GM18519 (cell line): ENCODE data around the gene CXorf65.

Experiments used
- ATAC-seq: cut with Tn5 transposase; IDR thresholded peaks from one replicate; pipeline ENCODE4 v1.9.1; 2021; ENCODE audit warnings: mild to moderate bottlenecking, moderate library complexity; ENCODE audit not compliant: unreplicated experiment, low FRiP score

CXorf65 gene

GRCh38 chrX:71068044-71068918 lies 38.3 kb downstream of the CXorf65 start, which contains the start of gene SNX12:
Gene SNX12, minus strand, starts transcription at chrX:71068334. Its CDS starts 28 bp downstream, at chrX:71068306.
- peak; percentile 89 for ATAC-seq

GRCh38 chrX:71067712-71068043 lies 38.9 kb downstream of the CXorf65 start:
- ATAC-seq, result peak; percentile 2

- no peak for ATAC-seq
These were observed 39.5 kb downstream of the CXorf65 start for GRCh38 chrX:71067089-71067488.

- ATAC-seq, result no peak
These were observed 46.4 kb downstream of the CXorf65 start for GRCh38 chrX:71060127-71060526.

GRCh38 chrX:71057848-71058530 lies 48.6 kb downstream of the CXorf65 start:
- ATAC-seq, result no peak

- ATAC-seq, result no peak
These were observed 49.7 kb downstream of the CXorf65 start for GRCh38 chrX:71056867-71057266.
